HG03064 (cell line): ENCODE results near the gene TSEN2.
"Not testable (repeated sequence)": the region's sequence is repeated elsewhere in the genome, so short reads cannot be mapped to it uniquely, and the experiment has no call there.

ENCODE experiments used
- ATAC-seq: cut with Tn5 transposase; IDR thresholded peaks from one replicate; pipeline ENCODE4 v1.9.1; 2021; ENCODE audit warnings: low read depth; ENCODE audit not compliant: unreplicated experiment

The TSEN2 gene

GRCh38 chr3:12499474-12499873 is 15.2 kb downstream of the TSEN2 start:
- ATAC-seq: no peak

- no peak for ATAC-seq
Measured at GRCh38 chr3:12501360-12502020, 17.2 kb downstream of the TSEN2 start.

- no peak for ATAC-seq
Measured at GRCh38 chr3:12503126-12503957, 19.1 kb downstream of the TSEN2 start.

- no peak for ATAC-seq
Measured at GRCh38 chr3:12506201-12506709, 22.0 kb downstream of the TSEN2 start.

GRCh38 chr3:12507591-12508281 is 23.5 kb downstream of the TSEN2 start:
- no peak for ATAC-seq

- no peak for ATAC-seq
Measured at GRCh38 chr3:12508291-12508700, 24.0 kb downstream of the TSEN2 start.

GRCh38 chr3:12509466-12509865 is 25.2 kb downstream of the TSEN2 start:
- no peak for ATAC-seq

GRCh38 chr3:12512534-12513118 is 28.3 kb downstream of the TSEN2 start:
- no peak for ATAC-seq

- no peak for ATAC-seq
Measured at GRCh38 chr3:12513694-12514446, 29.6 kb downstream of the TSEN2 start.

GRCh38 chr3:12515631-12516030 is 31.4 kb downstream of the TSEN2 start:
- no peak for ATAC-seq

GRCh38 chr3:12516873-12517272 is 32.6 kb downstream of the TSEN2 start:
- ATAC-seq: no peak

- no peak for ATAC-seq
Measured at GRCh38 chr3:12518261-12519028, 34.2 kb downstream of the TSEN2 start.

- ATAC-seq: no peak
Measured at GRCh38 chr3:12521010-12521409, 36.7 kb downstream of the TSEN2 start.

- ATAC-seq: no peak
Measured at GRCh38 chr3:12522721-12523120, 38.4 kb downstream of the TSEN2 start.

GRCh38 chr3:12527757-12528143 is 43.5 kb downstream of the TSEN2 start:
- ATAC-seq: no peak

GRCh38 chr3:12532182-12532581 is 47.9 kb downstream of the TSEN2 start:
- ATAC-seq: no peak

GRCh38 chr3:12536423-12536822 is 52.1 kb downstream of the TSEN2 start:
- no peak for ATAC-seq

GRCh38 chr3:12541625-12542024 is 57.3 kb downstream of the TSEN2 start:
- no peak for ATAC-seq

GRCh38 chr3:12543497-12543896 is 59.2 kb downstream of the TSEN2 start:
- ATAC-seq: not testable (repeated sequence)
